GM19240 (cell line): ENCODE measurements around the gene SCGN.

Source experiments
- DNase-seq: peaks from one replicate; pipeline ENCODE4 v3.0.0; 2011; ENCODE audit warnings: low spot score; ENCODE audit not compliant: insufficient read length

SCGN gene

DNA sequence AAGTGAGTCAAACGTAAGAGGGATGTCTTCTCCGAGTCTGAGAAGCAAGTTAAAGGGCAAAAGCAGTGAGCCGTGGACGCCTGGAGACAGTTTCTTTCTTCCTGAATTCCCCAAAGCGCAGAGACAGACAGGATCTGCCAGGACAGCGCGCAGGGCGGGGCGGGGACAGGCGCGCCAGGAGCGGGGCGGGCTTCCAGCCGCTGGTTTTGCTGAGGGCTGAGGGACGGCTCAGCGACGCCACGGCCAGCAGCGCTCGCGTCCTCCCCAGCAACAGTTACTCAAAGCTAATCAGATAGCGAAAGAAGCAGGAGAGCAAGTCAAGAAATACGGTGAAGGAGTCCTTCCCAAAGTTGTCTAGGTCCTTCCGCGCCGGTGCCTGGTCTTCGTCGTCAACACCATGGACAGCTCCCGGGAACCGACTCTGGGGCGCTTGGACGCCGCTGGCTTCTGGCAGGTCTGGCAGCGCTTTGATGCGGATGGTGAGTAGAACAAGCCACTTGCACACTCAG lies at the start of gene SCGN:
Gene SCGN, plus strand, starts transcription at position 209 of the 509 bp plus-strand sequence. Its CDS starts 189 bp downstream, at position 398.
- DNase-seq: peak; percentile 8

GRCh38 chr6:25602674-25602982 lies 49.4 kb upstream of the SCGN start:
- no peak for DNase-seq

DNA sequence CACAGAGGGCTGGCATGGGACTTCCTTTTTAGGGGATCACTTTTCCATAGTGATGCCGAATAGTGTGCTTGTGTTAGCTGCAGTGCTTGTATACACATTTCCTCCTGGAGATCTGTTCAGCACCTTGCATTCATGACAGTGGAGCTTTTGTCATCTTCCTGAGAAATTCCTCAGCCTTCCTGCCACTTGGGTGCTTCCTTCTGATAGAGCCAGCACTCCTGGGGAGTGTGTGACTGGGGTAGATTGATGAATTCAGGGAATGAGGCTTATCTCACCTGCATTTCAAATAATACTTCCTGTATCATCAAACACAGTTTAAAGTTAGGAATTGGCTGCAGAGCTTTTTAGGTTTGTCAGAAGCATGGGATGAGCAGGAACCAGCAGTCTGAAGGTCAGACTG lies 48.8 kb upstream of the SCGN start:
- no peak for DNase-seq

GRCh38 chr6:25606151-25606550 lies 45.9 kb upstream of the SCGN start:
- no peak for DNase-seq

DNA sequence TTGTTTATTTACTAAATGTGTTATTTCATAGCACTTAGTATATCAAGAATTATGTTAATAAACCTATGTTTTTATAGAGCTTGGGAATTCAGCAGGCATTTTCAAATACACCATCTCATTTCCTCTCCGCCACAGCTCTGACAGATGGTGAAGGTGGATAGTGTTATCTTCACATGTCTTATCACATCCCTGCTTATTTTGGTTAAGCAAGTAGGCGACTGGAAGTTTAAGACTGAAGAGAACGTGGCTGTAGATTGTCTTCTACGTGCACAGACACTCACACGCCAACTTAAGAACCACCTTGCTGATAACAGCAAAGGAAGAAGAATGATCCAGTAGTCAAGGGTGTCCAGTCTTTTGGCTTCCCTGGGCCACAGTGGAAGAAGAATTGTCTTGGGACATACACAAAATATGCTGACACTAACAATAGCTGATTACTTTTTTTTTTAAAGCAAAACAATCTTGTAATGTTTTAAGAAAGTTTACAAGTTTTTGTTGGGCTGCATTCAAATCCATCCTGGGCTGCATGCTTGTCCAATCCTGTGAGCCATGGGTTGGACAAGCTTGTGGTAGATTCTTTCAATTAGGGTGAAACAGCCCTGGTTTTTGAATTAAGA lies 43.3 kb upstream of the SCGN start:
- DNase-seq: no peak

- DNase-seq: no peak
Measured at GRCh38 chr6:25612666-25613065, 39.3 kb upstream of the SCGN start.

DNA sequence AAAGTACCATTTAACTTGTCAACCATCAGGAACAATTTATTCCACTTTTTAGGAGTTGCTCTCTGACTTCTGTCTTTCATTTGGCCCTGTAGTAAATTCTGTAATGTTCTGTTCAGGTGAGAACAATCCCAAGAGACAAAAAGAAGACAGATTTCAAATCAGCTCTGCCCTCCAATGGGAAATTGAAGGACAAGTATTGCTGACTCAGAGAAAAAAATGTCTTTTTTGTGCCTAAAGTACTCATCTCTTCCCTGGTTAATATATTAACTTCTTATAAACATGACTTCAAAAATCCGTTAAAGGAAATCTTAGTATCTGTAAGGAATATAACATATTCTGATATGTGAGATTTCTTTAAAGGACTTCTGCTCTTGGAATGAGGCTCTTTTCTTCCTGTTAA lies 38.6 kb upstream of the SCGN start:
- no peak for DNase-seq

DNA sequence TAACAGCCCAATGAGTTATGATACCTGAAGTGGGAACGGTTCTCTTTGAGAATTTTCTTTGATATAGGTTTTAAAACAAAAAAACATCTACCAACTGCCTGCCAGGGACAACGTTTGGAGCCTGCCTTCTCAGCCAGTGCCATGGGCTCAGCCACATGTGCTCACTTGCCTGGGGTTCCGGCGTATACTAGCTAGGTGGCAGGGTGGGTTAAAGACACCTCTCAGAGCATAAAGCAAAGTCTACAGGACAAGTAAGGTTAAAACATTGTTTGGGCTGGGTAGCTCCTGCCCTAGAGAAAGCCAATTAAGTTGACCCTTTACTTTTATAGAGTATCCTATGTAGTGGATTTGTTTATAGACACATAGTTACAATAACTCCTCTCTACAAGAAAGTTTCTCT lies 38.0 kb upstream of the SCGN start:
- no peak for DNase-seq

DNA sequence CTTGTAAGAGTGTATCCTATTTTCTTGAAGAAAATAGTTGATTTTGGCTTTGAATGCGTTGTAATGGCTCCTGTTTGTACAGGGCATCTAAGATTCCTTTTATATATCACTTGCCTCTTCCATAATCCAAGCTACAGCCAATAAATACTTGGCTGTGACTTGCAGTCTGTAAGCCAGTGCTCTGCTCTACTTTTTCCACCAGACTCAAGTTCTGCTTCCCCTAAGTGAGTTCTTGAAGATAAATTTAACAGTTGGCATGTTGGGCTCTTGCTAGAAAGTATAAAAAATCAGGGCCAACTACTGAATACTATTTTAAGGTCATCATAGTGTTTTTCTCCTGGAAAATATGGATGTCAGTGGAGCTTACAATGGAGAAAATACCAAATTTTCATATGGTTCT lies 36.5 kb upstream of the SCGN start:
- no peak for DNase-seq

GRCh38 chr6:25617997-25618396 lies 34.0 kb upstream of the SCGN start:
- no peak for DNase-seq

GRCh38 chr6:25619217-25619616 lies 32.8 kb upstream of the SCGN start:
- DNase-seq: no peak

GRCh38 chr6:25620391-25620790 lies 31.6 kb upstream of the SCGN start:
- no peak for DNase-seq

GRCh38 chr6:25623065-25623464 lies 28.9 kb upstream of the SCGN start:
- DNase-seq: no peak

DNA sequence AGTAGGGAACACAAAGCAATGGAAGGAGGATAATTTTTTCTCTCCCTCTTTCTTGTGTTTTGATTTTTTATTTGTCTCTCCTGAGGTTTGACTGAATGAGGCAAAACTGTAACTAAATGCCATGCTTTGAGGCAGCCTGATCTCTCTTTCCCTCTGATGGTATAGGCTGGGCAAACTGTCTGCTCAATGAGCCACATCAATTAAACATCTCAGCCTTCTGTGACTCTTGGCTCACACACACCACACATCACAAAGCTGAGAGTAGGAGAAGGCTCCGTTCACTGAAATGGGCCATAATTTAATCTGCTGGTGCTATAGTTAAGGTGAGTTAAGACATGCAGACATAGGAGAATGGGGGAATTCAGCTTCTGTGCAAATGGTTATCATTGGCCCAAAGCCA lies 28.1 kb upstream of the SCGN start:
- no peak for DNase-seq

DNA sequence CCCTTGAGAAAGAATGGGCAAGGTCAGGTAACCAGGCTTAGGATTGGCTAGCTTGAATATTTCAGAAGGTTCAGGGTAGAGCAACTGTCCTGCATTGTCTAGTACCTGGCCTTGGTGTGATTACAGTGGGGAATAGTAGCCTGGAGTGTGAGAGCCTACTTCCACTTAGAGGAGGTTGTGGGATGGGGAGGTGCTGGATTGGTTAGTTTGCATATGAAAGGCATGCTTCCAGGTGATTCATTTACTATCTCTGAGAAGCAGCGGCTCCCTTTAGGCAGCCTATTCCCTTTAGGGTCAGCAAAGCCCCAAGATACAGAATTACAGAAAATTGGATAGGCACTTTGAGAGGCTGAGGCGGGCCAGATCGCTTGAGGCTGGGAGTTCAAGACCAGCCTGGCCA lies 25.0 kb upstream of the SCGN start:
- no peak for DNase-seq

DNA sequence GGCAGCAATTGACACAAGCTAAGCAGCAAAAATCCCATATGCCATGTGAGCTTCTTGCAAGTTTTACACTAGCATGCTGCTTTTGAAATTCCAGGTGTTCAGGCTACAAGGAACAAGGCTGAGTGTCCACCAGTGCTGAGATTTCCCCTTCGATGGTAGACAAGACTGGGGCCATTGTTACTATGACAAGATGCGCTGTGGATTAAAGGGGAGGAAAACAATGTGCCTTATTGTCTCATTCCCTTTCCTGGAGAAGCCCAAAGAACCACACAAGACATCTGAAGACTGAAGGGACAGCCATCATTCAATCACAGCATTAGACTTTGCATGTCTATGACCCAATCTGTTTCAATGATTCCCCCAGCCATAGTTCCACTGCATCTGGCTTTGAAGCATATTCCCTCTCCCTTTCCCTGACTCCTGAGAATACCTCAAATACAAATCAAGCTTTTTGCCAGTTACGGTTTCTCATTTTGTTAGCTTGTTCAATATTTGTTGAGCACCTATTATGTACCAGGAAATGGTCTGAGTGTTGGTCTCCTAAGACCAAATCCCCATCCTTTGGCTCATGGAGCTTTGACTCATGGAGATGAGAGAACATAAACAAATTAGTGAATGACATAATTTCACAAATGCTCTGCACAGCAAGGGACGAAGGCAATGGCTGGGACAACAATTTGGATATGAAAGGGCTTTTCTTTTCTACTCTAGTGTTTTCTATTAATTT lies 23.4 kb upstream of the SCGN start:
- DNase-seq: no peak

GRCh38 chr6:25629198-25629576 lies 22.8 kb upstream of the SCGN start:
- no peak for DNase-seq

DNA sequence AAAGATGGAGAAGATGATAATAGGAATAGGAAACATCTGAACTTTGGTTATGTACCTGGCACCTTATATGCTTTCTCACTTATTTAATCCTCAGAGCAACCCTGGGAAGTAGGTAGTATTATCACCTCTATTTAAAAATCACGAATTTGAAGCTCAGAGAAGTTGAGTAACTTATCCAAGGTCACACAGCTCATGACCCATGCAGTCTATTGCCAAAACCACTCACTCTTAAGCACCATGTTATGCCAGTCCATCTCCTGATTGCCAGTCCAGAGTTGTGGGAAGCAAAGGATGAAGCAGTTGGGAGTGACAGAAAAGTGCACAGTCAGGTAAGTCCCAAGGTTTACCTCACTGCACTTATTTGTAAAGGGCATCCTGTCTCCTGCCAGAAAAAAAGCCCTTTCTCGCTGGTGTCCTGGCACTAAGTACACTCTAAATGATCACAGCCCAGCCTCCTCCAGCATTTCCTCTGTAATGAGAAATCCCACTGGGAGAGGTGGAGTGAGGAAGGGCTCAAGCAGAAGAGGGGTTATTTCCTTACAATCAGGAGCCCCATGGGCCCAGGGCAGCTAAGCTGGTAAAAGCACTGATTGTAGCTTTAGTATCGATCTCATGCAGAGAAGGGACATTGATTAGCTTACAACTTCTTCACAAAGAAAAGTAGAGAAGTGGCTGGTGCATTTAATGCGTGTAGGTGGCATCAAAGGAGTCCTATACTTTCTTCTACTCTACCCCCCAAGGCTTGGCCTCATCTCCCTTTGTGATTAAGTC lies 21.3 kb upstream of the SCGN start:
- no peak for DNase-seq

DNA sequence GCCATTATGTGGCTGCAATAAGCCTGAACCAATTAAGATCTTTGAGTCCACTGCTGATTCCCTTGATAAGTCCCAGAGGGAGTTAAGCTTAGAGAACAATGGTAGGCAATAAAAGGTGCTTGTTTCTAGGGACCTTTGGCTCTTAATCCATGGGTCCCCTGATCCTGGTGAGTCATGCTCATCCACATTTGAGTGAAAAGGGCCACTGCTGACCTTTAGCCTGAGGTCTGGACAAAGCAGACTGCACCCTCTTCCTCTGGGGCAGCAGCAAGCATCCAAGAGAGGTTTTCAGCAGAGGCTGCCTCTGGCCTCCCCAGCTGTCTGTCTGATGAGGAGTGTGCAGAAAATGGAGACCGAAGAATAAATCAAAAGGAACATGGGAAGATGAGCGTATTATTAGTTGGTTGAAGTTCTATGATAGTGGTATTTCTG lies 16.1 kb upstream of the SCGN start:
- no peak for DNase-seq

GRCh38 chr6:25637211-25637610 lies 14.8 kb upstream of the SCGN start:
- DNase-seq: no peak

DNA sequence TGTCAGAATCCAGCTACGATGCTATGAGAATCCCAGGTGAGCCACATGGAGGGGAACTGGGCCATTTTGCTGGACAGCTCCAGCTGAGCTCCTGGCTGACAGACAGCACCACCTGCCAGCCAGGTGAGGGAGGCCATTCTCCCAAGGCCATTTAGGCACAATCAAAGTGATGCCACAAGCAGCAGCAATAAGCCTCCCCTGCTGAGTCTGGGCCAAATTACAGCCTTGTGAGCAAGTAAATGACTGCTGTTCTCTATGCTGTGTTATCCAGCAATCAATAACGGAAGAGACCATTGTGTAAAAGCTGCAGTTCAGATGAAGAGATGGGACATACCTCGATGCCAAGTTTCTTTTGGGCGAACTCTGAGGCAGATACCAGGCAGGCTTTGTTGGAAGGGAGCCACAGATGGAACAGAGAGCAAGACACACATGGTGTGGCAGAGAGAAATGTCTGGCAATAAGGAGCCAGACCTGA lies 14.0 kb upstream of the SCGN start:
- no peak for DNase-seq

GRCh38 chr6:25639653-25640052 lies 12.4 kb upstream of the SCGN start:
- no peak for DNase-seq
